ENCODE data around the gene SULT1C3. TPM values are rescaled to one million over a fixed set of nuclear protein-coding genes. Genes with fewer than 3 reads are reported as not detected.
A peak's percentile ranks its signal among the peaks of the same experiment; 100 is the strongest.

The SULT1C3 gene
- total RNA-seq, 1 donor from 2014 or later: not detected

DNA sequence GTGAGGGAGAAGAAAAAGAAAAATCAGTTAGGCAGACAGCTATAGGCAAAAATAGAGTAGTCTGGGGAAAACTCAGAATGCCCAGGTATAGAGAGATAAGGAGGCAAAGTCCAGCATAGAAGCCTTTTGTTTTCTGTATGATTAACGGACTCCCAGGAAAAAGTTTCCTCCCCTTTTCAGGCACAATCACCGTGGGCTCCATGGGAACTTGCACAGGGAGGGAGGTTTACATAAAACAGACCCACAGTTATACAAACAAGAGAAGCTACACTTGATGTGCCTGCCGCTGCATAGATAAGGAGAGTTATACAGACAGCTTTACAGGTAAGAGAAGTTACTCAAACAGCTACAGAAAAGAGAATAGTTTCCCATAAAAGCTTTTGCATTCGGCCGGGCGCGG lies 39.2 kb upstream of the SULT1C3 start:
- Mint-ChIP-seq H3K4me3 (ENCODE audit: unreplicated experiment) (no peak overlapping the region), H3K36me3 (ENCODE audit: unreplicated experiment) (no peaks in the 10 kb centered on the region), H3K4me1 (ENCODE audit: unreplicated experiment) (no peaks in the 10 kb centered on the region), H3K27me3 (ENCODE audit: unreplicated experiment) (peaks cover 5% of the 10 kb centered on the region), H3K9me3 (ENCODE audit: unreplicated experiment) (peaks cover 6% of the 10 kb centered on the region), H3K27ac (ENCODE audit: unreplicated experiment) (no peak overlapping the region)
- TF ChIP-seq, protein P1, sequence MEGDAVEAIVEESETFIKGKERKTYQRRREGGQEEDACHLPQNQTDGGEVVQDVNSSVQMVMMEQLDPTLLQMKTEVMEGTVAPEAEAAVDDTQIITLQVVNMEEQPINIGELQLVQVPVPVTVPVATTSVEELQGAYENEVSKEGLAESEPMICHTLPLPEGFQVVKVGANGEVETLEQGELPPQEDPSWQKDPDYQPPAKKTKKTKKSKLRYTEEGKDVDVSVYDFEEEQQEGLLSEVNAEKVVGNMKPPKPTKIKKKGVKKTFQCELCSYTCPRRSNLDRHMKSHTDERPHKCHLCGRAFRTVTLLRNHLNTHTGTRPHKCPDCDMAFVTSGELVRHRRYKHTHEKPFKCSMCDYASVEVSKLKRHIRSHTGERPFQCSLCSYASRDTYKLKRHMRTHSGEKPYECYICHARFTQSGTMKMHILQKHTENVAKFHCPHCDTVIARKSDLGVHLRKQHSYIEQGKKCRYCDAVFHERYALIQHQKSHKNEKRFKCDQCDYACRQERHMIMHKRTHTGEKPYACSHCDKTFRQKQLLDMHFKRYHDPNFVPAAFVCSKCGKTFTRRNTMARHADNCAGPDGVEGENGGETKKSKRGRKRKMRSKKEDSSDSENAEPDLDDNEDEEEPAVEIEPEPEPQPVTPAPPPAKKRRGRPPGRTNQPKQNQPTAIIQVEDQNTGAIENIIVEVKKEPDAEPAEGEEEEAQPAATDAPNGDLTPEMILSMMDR (IDR thresholded peaks at IDR 0.05): no peak
- DNase-seq (ENCODE audit: extremely low spot score, unreplicated experiment): no peak

DNA sequence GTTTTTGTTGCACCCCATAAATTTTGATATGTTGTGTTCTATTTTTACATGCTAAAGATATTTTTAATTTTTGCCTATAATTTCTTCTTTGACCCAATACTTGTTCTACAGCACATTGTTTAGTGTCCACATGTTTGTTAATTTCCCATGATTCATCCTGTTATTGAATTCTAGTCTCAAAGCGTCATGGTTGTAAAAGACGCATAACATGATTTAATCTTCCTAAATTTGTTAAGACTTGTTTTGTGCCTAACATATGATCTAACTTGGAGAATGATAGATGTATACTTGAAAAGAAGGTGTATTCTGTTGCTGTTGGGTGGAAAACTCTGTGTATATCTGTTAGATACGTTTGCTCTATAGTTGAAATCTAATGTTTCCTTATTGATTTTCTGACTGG lies 27.1 kb upstream of the SULT1C3 start:
- no peak overlapping the region for H3K4me3 Mint-ChIP-seq (ENCODE audit: unreplicated experiment)
- no peak for DNase-seq (ENCODE audit: extremely low spot score, unreplicated experiment)
- H3K9me3 Mint-ChIP-seq (ENCODE audit: unreplicated experiment): peaks cover 19% of the 10 kb centered on the region
- TF ChIP-seq, protein P1 (IDR thresholded peaks at IDR 0.05): no peak
- no peak overlapping the region for H3K27ac Mint-ChIP-seq (ENCODE audit: unreplicated experiment)
- H3K27me3 Mint-ChIP-seq (ENCODE audit: unreplicated experiment): peaks cover 31% of the 10 kb centered on the region
- peaks cover 5% of the 10 kb centered on the region for H3K36me3 Mint-ChIP-seq (ENCODE audit: unreplicated experiment)
- peaks cover 4% of the 10 kb centered on the region for H3K4me1 Mint-ChIP-seq (ENCODE audit: unreplicated experiment)

DNA sequence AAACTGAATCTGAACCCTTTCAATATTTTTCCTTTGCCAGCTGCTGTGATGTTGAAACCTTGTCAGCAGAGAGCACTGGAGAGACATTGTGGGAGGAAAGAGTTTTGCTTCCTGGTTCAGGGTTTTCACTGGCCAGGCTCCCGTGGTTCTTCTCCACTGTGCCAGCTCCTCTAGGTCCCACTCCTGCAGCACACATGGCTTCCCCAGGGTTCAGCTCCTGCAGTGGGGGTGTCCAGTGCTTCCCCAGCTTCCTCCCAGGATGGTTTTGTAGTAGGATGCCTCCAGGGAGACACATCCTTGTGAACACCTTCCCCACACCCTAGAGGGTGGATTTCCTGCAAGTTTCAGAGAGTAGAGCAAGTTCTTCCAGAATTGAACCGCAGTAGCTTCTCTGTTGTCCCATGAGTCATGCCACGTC lies 24.0 kb upstream of the SULT1C3 start:
- H3K4me1 Mint-ChIP-seq (ENCODE audit: unreplicated experiment): peaks cover 4% of the 10 kb centered on the region
- H3K27me3 Mint-ChIP-seq (ENCODE audit: unreplicated experiment): peaks cover 23% of the 10 kb centered on the region
- H3K36me3 Mint-ChIP-seq (ENCODE audit: unreplicated experiment): no peaks in the 10 kb centered on the region
- H3K4me3 Mint-ChIP-seq (ENCODE audit: unreplicated experiment): no peak overlapping the region
- H3K9me3 Mint-ChIP-seq (ENCODE audit: unreplicated experiment): no peaks in the 10 kb centered on the region
- TF ChIP-seq, protein P1 (IDR thresholded peaks at IDR 0.05): peak; percentile 58
- no peak overlapping the region for H3K27ac Mint-ChIP-seq (ENCODE audit: unreplicated experiment)
- no peak for DNase-seq (ENCODE audit: extremely low spot score, unreplicated experiment)

DNA sequence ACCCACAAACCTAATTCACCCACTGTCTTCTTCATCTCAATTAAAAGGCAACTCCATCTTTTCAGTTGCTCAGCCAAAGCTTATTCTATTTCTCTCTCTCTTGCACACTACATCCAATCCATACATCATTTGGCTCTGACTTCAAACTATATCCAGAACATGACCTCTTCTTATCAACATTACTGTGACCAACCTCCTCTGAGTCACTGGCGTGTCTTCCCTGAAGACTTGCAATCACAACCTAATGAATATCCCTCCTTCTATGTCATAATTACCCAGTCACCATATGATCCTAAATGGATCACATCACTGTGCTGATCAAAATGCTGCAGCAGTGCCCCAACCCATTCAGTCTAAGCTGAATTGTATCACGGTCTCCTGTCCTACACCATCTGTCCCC lies 22.6 kb upstream of the SULT1C3 start:
- DNase-seq (ENCODE audit: extremely low spot score, unreplicated experiment): no peak
- no peak overlapping the region for H3K4me3 Mint-ChIP-seq (ENCODE audit: unreplicated experiment)
- TF ChIP-seq, protein P1 (IDR thresholded peaks at IDR 0.05): no peak
- H3K4me1 Mint-ChIP-seq (ENCODE audit: unreplicated experiment): peaks cover 4% of the 10 kb centered on the region
- no peaks in the 10 kb centered on the region for H3K36me3 Mint-ChIP-seq (ENCODE audit: unreplicated experiment)
- peaks cover 16% of the 10 kb centered on the region for H3K27me3 Mint-ChIP-seq (ENCODE audit: unreplicated experiment)
- no peak overlapping the region for H3K27ac Mint-ChIP-seq (ENCODE audit: unreplicated experiment)
- no peaks in the 10 kb centered on the region for H3K9me3 Mint-ChIP-seq (ENCODE audit: unreplicated experiment)

DNA sequence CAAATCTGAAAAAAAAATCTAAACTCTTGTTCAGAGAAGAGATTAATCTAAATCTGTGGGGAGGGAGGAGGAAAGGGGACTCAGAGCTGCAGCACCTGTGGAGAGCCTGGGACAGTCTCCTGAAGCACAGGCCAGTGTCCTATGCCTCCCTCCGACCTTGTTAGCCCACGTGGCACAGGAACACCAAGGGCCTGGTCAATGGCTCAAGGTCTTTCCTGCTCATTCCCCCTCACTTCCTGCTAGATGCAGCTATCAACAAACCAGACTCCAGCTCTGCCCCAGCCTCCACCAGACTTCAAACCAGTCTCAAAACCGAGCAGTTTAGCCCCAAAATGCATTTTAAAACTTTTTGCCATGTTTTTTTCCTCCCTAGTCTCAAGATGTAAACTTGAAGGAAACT lies 20.1 kb upstream of the SULT1C3 start:
- TF ChIP-seq, protein P1 (IDR thresholded peaks at IDR 0.05): no peak
- Mint-ChIP-seq H3K27ac (ENCODE audit: unreplicated experiment) (no peak overlapping the region), H3K27me3 (ENCODE audit: unreplicated experiment) (peaks cover 11% of the 10 kb centered on the region), H3K9me3 (ENCODE audit: unreplicated experiment) (peaks cover 16% of the 10 kb centered on the region), H3K4me3 (ENCODE audit: unreplicated experiment) (no peak overlapping the region), H3K4me1 (ENCODE audit: unreplicated experiment) (peaks cover 4% of the 10 kb centered on the region), H3K36me3 (ENCODE audit: unreplicated experiment) (no peaks in the 10 kb centered on the region)
- DNase-seq (ENCODE audit: extremely low spot score, unreplicated experiment): no peak

Data from osteocyte (in vitro differentiated cells).